CD4-positive, alpha-beta T cell treated with Interleukin-4 for 1 hour (primary cell): ENCODE measurements around the gene HERC5.
"Not testable (repeated sequence)": the region's sequence is repeated elsewhere in the genome, so short reads cannot be mapped to it uniquely, and the experiment has no call there.

Experiments used
- DNase-seq, 2 donors: peaks; one replicate each; pipeline ENCODE4 v3.0.0-alpha.2; 2020 to 2022

Gene HERC5

DNA sequence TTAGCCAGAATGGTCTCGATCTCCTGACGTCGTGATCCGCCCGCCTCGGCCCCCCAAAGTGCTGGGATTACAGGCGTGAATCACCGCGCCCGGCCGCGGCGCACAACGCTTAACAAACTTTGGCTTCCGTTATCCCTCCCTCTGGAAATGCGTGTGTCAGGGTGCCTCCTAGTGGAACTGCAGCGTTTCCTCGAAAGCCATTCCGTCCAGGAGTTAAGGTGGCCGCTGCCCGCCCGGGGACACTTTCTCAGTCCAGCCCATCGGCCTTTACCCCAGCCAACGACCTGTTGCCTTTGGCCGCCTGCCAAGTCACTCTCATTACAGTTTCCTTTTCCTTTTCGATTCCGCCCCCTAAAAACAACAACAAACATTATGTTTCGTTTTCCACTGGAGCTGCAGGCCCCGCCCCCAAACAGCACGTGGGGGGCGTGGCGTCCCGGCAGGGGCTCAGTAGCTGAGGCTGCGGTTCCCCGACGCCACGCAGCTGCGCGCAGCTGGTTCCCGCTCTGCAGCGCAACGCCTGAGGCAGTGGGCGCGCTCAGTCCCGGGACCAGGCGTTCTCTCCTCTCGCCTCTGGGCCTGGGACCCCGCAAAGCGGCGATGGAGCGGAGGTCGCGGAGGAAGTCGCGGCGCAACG, at the start of gene HERC5:
TSS of gene HERC5 (plus strand) at position 450 of the 637 bp plus-strand sequence. CDS start at position 601, 151 bp downstream.
- peak; percentile 93 to 95 for DNase-seq

DNA sequence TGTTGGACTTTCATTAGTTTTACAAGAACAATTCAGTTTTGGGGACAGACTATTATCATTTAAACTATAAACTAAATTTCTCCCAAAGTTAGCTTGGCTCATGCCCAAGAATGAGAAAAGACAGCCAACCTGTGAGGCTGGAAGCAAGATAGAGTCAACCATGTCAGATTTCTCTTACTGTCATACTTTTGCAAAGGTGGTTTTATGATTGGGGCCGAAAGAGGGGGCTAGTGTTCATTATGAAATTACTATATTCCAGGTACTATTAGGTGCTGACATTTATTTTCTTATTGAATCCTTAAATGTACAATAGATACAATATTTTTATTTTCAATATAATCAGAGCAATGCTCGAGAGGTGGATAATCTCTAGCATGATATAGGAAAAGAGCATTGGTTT, 47.7 kb upstream of the HERC5 start:
- no peak for DNase-seq

DNA sequence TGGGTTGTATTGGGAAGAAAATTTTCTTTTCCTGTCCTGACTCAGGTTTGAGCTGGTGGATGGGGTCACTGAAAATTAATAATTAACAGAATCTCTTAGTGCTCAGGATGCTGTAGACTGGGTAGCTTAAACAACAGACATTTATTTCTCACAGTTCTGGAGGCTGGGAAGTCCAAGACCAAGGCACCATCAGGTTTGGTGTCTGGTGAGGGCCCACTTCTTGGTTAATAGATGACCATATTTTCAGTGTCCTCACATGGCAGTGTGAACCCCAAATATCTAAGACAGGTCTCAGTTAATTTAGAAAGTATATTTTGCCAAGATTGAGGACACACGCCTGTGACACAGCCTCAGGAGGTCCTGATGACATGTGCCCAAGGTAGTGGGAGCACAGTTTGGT, 47.1 kb upstream of the HERC5 start:
- DNase-seq, result no peak

DNA sequence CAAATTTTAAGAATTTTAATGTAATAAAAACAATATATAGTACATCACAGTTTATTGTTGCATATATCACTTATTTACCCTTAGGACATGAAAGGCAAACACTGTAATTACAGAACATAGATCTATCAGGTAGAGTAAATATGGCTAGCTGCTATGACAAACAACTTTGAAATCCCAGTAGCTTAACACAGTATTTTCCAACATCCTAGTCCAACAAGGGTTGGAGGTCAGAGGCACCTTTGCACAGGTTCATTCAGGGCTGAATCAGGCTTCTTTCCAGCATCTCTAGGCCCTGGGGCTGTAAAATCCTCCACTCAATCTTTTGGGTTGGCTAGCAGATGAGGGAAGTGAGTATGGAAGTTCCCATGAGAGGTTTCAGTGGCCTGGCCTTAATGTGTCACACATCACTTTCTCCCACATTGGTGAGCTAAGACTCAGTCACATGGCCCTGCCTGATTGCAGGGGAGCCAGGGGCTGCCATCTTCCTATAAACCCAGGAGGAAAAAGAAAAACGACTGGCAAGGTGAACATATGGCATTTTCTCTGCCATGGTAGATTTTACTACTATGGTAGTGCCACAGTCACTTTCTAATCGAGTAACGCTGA, 45.3 kb upstream of the HERC5 start:
- no peak for DNase-seq

DNA sequence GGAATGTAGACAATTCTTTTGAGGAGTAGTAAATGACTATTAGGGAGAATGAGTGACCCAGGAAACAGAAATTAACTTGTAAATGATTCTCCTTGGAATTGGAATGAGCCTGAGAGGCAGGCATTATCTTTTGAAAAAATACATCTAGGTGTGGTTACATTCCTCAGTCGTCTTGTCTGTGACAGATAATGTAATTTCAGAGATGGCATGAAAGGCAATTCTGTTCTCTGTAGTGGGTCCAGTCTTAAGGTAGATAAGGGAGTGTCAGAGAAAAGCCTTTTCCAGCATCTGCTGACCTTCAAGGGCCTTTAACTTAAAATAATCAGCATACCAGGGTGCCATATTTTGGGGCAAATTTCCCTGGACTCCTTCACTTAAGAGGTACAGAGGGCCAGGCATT, 43.1 kb upstream of the HERC5 start:
- DNase-seq, result no peak

DNA sequence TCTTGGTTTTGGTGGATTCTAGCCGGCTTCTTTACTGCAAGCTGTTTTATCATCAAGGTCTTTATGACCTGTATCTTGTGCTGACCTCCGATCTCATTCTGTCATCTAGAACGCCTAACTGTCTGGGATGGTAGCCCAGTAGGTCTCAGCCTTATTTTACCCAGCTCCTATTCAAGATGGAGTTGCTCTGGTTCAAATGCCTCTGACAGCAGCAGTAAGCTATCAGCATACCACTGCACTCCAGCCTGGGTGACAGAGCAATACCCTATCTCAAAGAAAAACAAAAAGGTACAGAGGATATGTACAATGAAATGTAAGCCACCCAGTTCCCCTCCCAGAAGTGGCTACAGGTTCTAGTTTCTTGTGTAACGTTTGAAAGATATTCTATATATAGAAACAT, 42.2 kb upstream of the HERC5 start:
- DNase-seq, result no peak

DNA sequence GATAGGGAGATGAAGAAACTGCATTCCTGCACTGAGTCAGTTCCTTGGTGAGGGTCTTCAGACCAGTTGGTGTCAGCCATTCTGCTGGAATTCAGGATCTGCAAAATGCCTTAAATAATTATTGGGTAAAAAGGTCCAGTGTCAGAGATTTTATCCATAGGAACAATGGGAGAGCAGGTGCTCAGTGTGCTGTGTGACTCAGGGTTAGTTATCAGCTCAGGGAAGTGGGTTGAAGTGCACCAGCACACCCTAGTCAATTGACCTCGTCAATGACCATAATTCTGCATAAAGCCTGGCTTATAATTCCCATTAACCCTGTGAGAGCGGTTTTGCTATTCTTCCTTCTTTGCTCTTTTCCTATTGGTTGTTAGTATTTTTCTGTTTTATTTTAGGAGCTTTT, 40.9 kb upstream of the HERC5 start:
- no peak for DNase-seq

DNA sequence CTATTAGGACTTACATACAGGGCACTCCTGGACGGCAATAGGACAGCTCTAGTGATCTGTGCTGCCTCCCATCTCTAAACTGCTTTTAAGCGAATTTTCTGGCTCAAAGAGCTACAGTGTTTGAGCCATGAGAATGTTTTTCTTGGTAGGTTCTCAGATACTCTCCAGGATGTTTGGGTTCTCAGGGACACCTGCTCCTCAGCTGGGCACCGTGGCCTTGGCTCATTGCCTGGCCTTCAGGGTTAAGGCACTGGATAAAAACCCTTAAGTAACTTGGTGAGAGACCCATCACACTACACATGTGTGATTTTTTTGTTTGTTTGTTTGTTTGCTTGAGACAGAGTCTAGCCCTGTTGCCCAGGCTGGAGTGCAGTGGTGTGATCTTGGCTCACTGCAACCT, 38.5 kb upstream of the HERC5 start:
- no peak for DNase-seq

DNA sequence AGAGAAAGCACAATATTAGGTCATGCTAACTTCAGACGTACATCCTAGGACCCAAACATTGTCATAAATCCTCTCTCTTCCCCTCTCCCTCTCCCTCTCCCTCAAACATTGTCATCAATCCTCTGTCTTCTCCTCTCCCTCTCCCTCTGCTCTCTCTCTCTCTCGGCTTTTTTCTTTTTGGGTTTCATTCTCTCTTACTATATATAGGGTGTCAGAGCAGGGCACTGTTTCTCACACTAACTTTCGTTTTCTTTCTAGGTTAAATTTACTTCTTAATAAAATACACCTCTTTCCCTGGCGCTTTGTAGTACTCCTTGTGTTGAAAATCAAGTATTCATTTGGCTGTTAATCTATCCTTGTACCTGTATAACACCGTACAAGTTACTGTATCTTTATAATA, 37.0 kb upstream of the HERC5 start:
- no peak for DNase-seq

DNA sequence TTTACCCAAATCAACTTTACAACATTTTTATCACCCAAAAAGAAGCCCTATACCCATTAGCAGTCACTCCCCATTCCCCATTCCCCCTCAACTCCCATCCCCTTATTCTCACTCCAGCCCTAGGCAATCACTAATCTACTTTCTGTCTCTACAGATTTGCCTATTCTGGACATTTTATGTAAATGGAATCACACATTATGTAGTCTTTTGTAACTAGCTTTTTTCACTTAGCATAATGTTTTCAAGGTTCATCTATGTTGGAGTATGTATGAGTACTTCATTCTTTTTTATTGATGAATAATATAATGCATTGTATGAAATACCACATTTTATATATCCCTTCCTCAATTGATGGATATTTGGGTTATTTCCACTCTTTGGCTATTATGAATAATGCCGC, 36.1 kb upstream of the HERC5 start:
- DNase-seq, result no peak

DNA sequence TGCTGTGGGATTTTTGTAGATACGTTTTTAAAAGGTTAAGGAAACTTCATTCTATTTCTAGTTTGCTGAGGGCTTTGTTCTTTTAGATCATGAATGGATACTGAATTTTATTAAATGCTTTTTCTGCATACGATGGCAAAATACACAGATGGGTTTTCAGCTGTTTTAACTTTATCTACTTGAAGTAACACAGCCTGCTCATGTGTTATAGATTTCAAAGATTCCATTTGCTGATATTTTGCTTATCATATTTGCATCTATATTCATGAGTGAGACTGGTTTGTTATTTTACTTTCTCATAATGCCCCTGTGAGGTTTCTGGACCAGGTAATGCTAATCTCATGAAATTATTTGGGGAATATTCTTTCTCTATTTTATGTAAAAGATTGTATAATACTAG, 34.5 kb upstream of the HERC5 start:
- DNase-seq, result no peak

DNA sequence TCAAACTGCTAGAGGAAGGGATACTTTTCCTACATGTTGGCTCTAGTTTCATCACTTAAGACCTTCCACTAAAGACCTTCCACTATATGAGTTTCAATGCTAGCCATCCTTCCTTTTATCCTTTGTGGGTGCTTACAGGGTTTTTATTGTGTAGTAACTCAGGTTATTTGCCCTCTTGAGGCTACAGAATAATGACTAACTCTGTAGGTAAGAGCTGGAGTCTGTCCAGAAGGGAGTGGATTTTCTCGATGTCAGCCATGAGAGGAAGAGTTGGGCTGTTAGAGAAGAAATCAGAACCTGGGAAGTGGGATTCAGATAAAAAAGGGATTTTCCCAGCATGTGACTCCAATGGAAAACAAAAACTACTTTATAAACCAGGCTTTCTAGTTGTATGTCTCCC, 27.5 kb upstream of the HERC5 start:
- DNase-seq, result no peak

DNA sequence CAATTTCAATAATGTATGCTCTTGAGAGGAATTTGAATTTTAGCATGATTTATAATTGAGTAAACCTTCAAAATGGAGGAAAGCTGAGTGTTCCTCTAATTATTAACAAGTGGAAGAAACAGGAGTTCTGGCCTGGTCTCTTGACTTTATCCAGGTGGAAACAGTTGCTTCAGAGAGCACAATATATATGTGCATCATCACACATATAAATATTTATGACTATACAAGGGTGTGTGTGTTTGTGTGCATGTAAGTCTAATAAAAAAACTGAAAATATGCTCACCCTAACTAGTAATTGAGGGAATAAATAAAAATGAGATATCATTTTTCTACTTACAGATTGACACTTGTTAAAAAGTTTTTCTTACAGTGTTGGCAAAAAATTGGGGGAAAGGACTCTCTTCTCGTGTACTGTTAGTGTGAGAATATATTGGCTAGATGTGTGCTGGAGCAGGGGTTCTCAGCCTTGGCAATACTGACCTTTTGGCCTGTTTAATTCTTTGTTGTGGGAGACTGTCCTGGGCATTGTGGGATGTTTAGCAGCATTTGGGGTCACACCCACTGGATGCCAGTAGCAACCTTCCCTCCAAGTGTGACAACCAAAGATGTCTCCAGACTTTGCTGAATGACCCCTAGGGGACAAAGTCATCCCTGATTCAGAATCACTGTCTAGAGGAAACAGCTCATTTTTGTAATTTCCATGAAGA, 20.8 kb upstream of the HERC5 start:
- DNase-seq, result no peak

DNA sequence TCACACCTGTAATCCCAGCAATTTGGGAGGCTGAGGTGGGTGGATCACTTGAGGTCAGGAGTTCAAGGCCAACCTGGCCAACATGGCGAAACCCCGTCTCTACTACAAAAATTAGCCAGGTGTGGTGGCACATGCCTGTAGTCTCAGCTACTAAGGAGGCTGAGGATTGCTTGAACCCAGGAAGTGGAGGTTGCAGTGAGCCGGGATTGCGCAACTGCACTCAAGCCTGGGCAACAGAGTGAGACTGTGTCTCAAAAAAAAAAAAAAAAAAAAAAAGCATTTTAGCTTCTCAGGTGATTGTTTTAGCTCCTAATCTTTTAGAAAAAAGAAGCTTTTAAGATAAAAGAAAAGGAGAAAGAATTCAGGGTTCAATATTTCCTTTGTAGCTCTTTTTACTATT, 19.0 kb upstream of the HERC5 start:
- DNase-seq, result not testable (repeated sequence)

DNA sequence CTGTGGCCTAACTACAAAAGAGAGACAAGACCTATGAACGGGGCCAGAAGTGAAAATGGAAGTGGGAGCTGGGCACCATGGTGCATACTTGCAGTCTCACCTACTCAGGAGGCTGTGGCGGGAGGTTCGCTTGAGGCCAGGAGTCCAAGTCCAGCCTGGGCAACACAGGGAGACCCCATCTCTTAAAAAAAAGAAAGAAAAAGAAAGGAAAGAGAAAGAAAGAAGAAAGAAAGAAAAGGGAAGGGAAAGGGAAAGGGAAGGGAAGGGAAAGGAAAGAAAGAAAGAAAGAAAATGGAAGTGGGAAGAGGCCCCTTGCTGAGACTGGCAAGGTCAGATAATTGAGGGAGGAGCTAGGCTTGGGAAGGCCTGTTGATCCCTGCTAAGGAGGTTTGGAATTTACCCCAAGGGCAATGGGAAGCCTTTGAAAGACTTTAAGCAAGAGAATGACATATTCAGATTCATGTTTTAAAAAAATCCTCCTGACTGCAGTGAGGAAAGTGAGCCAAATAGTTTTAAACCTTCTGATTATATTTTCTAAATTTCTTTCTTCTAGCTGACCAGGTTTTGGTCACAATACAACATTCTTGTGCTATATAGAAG, 17.7 kb upstream of the HERC5 start:
- no peak for DNase-seq

DNA sequence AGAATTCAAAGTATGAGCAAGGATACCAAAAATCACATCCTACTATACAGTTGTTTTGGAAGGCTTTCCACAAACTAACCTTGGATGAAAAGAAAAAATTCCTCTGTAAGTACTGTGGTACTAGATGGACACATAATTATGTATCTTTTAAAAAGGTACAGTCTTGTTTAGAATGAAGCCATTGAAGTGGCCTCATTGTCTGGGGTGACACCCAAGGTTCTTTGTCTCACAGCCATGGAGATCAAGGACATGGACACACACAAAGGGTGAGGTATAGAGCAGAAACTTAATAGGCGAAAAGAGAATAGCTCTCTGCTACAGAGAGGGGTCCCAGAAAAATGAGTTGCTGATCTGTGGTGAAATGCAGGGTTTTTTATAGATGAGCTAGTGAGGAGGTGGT, 16.8 kb upstream of the HERC5 start:
- no peak for DNase-seq

DNA sequence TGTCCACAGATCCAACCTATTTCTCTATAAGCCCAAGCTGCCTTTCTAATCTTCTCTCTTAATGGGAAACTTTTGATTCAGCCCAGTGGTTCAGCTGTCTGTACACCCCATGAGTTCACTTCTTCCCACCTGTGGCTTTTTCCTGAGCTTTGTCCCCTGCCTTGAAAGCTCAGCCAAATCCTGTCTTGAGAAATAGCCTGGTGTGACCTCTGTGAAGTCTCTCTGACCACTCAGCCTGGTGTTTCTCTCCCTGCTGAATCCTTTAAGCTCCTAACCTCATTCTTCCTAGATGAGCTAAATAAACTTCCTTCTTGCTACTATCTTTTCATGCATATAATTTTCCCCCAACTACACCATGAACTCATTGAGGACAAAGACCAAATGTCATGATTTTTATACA, 15.2 kb upstream of the HERC5 start:
- no peak for DNase-seq

DNA sequence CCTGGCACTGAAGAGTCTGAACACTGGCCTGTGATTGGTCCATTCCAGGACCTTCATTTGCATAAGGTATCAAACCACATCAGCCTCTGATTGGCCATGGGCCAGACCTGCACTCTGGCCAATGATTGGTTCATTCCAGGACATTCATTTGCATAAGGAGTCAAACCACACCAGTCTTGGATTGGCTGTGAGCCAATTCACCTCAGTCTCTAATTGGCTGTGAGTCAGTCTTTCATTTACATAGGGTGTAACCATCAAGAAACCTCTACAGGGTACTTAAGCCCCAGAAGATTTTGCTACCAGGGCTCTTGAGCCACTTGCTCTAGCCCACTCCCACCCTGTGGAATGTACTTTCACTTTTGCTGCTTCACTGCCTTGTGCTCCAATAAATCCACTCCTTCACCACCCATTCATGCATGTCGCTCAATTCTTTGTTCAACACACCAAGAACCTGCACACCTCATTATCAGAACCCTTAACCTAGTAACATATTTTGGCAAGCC, 14.2 kb upstream of the HERC5 start:
- DNase-seq, result no peak

DNA sequence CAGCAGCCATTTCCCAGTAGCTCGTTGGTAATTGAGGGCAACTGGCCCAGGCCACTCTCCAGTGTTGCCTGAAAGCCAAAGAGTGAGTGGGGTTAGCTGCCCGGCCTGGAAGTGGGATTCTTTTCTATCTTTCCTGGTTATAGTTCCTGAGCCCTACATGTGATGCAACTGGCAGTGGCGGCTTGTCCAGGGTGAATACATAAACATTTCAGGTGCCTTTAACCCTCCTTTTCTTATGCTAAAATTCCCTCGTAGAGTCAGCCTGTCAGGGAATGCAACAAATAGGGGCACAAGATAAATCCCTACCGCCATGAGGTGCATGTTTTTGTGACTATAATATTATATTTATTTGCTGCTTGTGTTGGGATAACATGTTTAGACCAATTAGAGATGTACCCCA, 13.4 kb upstream of the HERC5 start:
- no peak for DNase-seq

DNA sequence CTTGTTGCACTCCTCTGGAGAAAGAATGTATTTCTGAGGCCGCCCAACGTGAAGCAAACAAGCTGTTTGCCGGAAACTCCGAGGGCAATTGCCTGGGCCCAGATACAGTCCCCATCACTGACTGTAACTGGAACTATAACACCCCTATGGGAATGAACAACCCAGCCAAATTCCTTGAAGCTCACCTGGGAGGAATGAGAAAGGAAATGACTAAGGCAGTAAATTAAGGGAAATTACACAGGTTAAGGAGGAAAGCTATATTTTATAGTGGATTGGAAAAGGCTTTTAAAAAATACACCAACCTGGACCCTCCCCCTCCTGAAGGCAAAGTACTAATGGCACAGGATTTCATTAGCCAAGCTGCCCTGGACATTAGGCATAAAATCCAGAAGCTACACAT, 11.7 kb upstream of the HERC5 start:
- DNase-seq, result no peak

DNA sequence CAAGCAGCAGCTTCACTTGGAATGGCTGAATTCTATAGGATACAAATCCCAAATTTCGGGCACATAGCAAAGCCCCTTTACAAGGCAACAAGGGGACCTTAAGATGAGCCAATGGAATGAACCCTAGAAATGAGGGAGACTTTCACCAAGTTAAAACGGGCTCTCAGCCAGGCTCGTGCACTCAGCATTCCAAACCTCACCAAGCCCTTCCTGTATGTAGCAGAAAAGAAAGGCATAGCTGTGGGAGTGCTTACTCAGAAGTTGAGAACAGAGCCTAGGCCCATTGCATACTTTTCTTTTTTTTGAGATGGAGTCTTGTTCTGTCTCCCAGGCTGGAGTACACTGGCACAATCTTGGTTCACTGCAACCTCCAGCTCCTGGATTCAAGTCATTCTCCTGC, 10.8 kb upstream of the HERC5 start:
- DNase-seq, result no peak

DNA sequence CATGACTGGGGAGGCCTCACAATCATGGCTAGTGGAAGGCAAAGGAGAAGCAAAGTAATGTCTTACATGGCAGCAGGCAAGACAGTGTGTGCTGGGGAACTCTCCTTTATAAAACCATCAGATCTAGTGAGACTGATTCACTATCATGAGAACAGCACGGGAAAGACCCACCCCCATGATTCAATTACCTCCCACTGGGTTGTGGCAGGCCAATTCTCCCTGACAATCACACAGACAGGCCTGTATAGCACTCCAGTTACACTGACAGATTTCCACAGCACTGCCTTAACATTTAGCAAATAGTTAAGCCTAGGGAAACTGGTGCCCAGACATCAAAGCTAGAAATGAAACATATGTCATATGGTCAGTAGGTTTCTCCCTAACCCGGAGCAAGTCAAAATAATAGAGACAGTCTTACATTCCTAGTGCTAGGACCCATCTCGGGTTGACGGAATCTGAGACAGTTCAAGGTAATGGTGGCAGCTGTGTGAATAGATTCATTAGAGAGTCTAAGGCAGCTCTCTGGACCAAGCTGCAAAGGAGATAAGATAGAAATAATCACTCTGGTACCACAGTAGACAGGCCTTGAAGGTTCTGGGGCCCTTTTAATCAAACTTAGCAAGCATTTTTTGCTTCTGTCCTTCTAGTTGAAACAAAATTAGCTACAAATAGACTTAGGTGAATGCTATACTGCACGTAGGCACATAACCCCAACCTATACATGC, 9.4 kb upstream of the HERC5 start:
- no peak for DNase-seq

DNA sequence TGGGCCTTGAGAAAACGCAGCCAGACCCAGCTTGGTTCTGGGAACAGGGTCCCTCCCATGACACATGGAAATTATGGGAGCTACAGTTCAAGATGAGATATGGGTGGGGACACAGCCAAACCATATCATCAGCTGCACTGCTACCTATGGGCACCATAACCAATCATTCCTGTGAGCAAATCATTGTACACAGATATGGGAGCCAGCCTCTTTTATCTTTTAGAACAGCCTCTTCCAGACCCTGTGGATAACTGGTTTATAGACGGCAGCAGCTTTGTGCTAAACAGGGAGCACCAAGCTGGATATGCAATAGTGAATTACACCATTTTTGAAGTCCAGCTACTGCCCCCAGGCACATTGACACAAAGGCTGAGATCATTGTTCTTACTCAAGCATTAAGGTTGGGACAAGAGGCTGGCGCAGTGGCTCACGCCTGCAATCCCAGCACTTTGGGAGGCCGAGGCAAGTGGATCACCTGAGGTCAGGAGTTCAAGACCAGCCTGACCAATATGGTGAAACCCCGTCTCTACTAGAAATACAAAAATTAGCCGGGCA, 8.6 kb upstream of the HERC5 start:
- DNase-seq, result not testable (repeated sequence)
